Ascending aorta (tissue), 2 donors: ENCODE data around the gene CNPY4. TPM values are rescaled to one million over a fixed set of nuclear protein-coding genes. Genes with fewer than 3 reads are reported as not detected.

Source experiments
- DNase-seq, 2 donors: peaks; one replicate each; pipeline ENCODE4 v3.0.0-alpha.2; 2019; ENCODE audit warnings: low spot score in 2 of 2
- H3K27ac ChIP-seq, 2 donors: fragments of 200-600 bp; sonication (generic); one replicate each; pipeline ENCODE4 v1.5.1; 2016 to 2017; ENCODE audit warnings: mild to moderate bottlenecking in 1 of 2
- H3K27me3 ChIP-seq: fragments of 200-600 bp; sonication (generic); one replicate; pipeline ENCODE4 v1.5.1; 2017
- H3K36me3 ChIP-seq, 2 donors: fragments of 200-600 bp; sonication (generic); one replicate each; pipeline ENCODE4 v1.5.1; 2016
- H3K4me1 ChIP-seq, 2 donors: fragments of 200-600 bp; sonication (generic); one replicate each; pipeline ENCODE4 v1.5.1; 2016 to 2017; ENCODE audit warnings: mild to moderate bottlenecking in 1 of 2
- H3K4me3 ChIP-seq, 2 donors: fragments of 200-600 bp; sonication (generic); one replicate each; pipeline ENCODE4 v1.5.1; 2016 to 2017; ENCODE audit warnings: mild to moderate bottlenecking in 1 of 2
- H3K9me3 ChIP-seq, 2 donors: fragments of 200-600 bp; sonication (generic); one replicate each; pipeline ENCODE4 v1.5.1; 2016
- CTCF ChIP-seq, 3 experiments: fragments of 200-600 bp in 2 of 3; fragments of 450-650 bp in 1 of 3; sonication (generic) in 2 of 3; IDR thresholded peaks; one replicate each; pipeline ENCODE4 v1.5.1; 2016 to 2019; ENCODE audit warnings: antibody characterized with exemption in 3 of 3, mild to moderate bottlenecking in 1 of 3, moderate library complexity in 1 of 3
- intact Hi-C: fragments of 100-400 bp; cut with DNase I; formaldehyde crosslinking; loops from one replicate; pipeline ENCODE4 v1.15.1; 2023
- total RNA-seq: library from RNA; depleted of rRNA; stranded (reverse); fragments of >200 nt; gene quantifications from one replicate; pipeline ENCODE4 v1.1.0, GENCODE V29; 2016

CNPY4 gene, protein sequence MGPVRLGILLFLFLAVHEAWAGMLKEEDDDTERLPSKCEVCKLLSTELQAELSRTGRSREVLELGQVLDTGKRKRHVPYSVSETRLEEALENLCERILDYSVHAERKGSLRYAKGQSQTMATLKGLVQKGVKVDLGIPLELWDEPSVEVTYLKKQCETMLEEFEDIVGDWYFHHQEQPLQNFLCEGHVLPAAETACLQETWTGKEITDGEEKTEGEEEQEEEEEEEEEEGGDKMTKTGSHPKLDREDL
- 1.4 TPM for total RNA-seq

- intact Hi-C loops = loop anchor here (1.0 to 2.0 kb wide), 2 partner anchors 18 to 29 kb away; partner anchors contain the start of genes AP4M1, LAMTOR4 and MCM7
- H3K36me3 ChIP-seq = peaks cover 0 to 1% of the 10 kb centered on the region in 2 donors
- peak within 1 kb of the TSS; percentile 70 to 84 for H3K4me3 ChIP-seq
- H3K4me1 ChIP-seq = peaks cover 0 to 9% of the 10 kb centered on the region in 2 donors
- peak within 1 kb of the TSS; percentile 86 to 93 for H3K27ac ChIP-seq
- peak; percentile 81 to 96 for DNase-seq
- H3K27me3 ChIP-seq = no peaks in the 10 kb centered on the region
- no peaks in the 10 kb centered on the region for H3K9me3 ChIP-seq
- TF ChIP-seq CTCF (IDR thresholded peaks at IDR 0.05) = peak in 1 of 3 experiments; percentile 8
Measured at GRCh38 chr7:100119072-100119969, at the start of gene CNPY4, which contains the start of gene TAF6. TSS of gene CNPY4 (plus strand) at chr7:100119634. CDS start at chr7:100119745, 111 bp downstream. TSS of gene TAF6 (minus strand) at chr7:100119358. CDS start at chr7:100114209, 5,149 bp downstream.

DNA sequence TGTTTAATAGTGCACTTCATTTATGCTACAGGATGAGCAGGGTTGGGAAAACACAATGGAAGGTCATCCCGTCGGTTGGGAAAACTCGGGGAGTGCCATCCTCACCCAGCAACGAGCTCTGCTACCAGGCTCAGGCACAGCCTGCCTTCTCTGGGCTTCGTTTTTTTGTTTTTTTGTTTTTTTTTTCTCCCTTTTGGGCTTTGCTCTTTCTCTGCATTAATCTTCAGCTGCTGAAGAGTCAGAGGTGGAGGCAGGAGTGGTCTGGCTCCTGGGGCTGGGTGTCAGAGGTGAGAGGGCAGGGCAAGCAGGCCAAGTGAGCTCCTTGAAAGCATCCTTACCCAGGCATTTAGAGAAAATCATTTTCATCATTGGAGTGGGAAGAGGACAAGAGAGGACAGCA is 49.4 kb upstream of the CNPY4 start:
- H3K36me3 ChIP-seq = peaks cover 66 to 70% of the 10 kb centered on the region in 2 donors

GRCh38 chr7:100071018-100071723 is 48.3 kb upstream of the CNPY4 start:
- DNase-seq = no peak
- intact Hi-C loops = no loop called here
- Histone ChIP-seq H3K27me3 (no peaks in the 10 kb centered on the region), H3K4me3 (no peak overlapping the region), H3K36me3 (peaks cover 77 to 81% of the 10 kb centered on the region in 2 donors), H3K4me1 (no peaks in the 10 kb centered on the region), H3K9me3 (peaks cover 19 to 21% of the 10 kb centered on the region in 2 donors), H3K27ac (no peak overlapping the region)
- no peak for TF ChIP-seq CTCF (IDR thresholded peaks at IDR 0.05)

More for the DNA sequence above, 49.4 kb upstream of the CNPY4 start:
- Histone ChIP-seq H3K4me1 (no peaks in the 10 kb centered on the region), H3K27ac (no peak overlapping the region), H3K4me3 (no peak overlapping the region), H3K9me3 (peaks cover 19 to 21% of the 10 kb centered on the region in 2 donors), H3K27me3 (no peaks in the 10 kb centered on the region)
- no peak for TF ChIP-seq CTCF (IDR thresholded peaks at IDR 0.05)
- no peak for DNase-seq
- intact Hi-C loops = no loop called here

DNA sequence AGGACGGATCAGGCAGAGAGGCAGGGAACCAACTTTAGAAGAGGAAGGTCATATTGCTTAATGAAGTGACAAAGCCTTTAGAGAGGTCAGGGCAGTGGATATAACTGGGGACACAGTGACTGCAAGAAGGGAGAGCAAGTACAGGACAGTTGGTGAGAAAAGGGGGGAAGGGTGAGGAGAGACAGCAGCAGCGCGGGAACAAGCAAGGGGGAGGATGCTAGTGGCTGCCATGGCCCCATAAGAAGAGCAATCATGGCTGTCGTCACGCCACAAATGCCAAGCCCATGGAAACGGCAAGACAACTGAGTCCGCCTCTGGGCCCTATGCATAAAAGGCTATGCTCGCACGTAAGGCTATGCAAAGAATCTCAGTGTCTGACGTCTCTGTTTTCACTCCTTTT is 47.0 kb upstream of the CNPY4 start:
- no peaks in the 10 kb centered on the region for H3K4me1 ChIP-seq
- no peak overlapping the region for H3K27ac ChIP-seq
- H3K9me3 ChIP-seq = peaks cover 19 to 21% of the 10 kb centered on the region in 2 donors
- TF ChIP-seq CTCF (IDR thresholded peaks at IDR 0.05) = no peak
- H3K36me3 ChIP-seq = peaks cover 88 to 90% of the 10 kb centered on the region in 2 donors
- DNase-seq = no peak
- H3K27me3 ChIP-seq = no peaks in the 10 kb centered on the region
- H3K4me3 ChIP-seq = no peak overlapping the region
- intact Hi-C loops = no loop called here

DNA sequence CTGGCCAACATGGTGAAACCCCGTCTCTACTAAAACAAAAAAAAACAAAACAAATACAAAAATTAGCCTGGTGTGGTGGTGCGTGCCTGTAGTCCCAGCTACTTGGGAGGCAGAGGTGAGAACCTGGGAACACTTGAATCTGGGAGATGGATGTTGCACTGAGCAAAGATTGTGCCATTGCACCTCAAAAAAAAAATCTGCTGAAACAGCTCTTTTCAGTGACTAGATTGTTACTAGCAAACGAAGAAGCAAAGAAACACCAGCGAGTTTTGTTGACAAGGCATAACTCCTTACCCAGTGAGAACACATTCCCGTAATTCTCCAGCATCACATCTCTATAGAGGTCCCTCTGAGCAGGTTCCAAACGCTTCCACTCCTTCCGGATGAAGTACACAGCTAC is 44.6 kb upstream of the CNPY4 start:
- intact Hi-C loops = no loop called here
- peaks cover 75 to 83% of the 10 kb centered on the region in 2 donors for H3K36me3 ChIP-seq
- TF ChIP-seq CTCF (IDR thresholded peaks at IDR 0.05) = no peak

More for the DNA sequence above, 44.6 kb upstream of the CNPY4 start:
- Histone ChIP-seq H3K27ac (no peak overlapping the region), H3K4me1 (peaks cover 0 to 7% of the 10 kb centered on the region in 2 donors), H3K27me3 (no peaks in the 10 kb centered on the region), H3K9me3 (peaks cover 19 to 21% of the 10 kb centered on the region in 2 donors), H3K4me3 (no peak overlapping the region)
- DNase-seq = no peak
